ENCODE results near the gene MEX3A. TPM values are rescaled to one million over a fixed set of nuclear protein-coding genes. Genes with fewer than 3 reads are reported as not detected.

MEX3A gene
- total RNA-seq, 1 experiment from 2014 or later = 6.1 TPM

DNA sequence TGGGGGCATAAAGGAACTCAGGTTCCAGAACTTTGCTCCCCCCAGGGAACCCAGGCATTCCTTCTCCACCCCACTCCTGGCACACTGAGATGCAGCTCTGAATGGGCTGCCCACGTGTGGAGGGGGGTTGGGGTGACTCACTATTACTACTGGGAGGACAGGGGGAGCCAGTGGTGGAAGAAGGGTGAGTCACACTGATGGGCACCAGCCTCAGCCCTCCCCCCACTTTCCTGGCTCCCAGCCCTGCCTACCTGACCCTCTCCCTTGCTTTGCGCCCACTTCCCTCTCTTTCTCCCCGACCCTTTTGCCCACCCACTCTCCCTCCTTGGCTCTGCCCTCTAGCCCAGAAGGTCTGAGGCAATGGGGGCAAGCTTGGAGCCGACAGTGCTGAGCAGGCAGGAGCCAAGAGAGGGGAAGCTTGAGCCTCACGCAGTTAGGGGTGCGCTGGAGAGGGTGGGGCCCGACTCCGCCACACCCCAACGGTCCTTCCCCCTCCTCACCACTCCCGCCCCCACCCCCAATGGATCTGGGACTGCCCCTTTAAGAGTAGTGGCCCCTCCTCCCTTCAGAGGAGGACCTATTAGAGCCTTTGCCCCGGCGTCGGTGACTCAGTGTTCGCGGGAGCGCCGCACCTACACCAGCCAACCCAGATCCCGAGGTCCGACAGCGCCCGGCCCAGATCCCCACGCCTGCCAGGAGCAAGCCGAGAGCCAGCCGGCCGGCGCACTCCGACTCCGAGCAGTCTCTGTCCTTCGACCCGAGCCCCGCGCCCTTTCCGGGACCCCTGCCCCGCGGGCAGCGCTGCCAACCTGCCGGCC, 32.0 kb upstream of the MEX3A start, which contains the start of gene LMNA:
Gene LMNA (plus strand): TSS at position 611 of the 818 bp plus-strand sequence. CDS start 208 bp downstream, outside the sequence.
- DNase-seq (ENCODE audit: low read depth, low spot score) (peak; percentile 90), ATAC-seq (peak; percentile 80)
- ChIA-PET POLR2A (interaction anchor here (1.0 to 5.3 kb wide), 8 partner anchors 8 to 25 kb away, joined by 3 to 50 read pairs (median 6); no protein-coding TSS in a partner anchor), RAD21 (ENCODE audit: low non-redundant PET in 1 of 2, low total read pairs in 2 of 2, uncharacterized antibody in 2 of 2, unreplicated experiment in 2 of 2) (interaction anchor here in 1 of 2 experiments (0.6 to 1.0 kb wide), 2 partner anchors 16 to 18 kb away, joined by 3 read pairs; no protein-coding TSS in a partner anchor), CTCF (interaction anchor here (0.6 to 5.5 kb wide), 8 partner anchors 9 to 176 kb away, joined by 3 to 22 read pairs (median 6); no protein-coding TSS in a partner anchor)
- Histone ChIP-seq H3K4me1 (ENCODE audit: control insufficient read depth in 1 of 2, insufficient read depth in 2 of 2, low read length in 2 of 2) (peaks cover 59 to 77% of the 10 kb centered on the region in 2 experiments), H3K4me2 (ENCODE audit: low read length) (peak within 1 kb of the TSS; percentile 90), H4K20me1 (ENCODE audit: insufficient read depth) (no peaks in the 10 kb centered on the region; the same call in 1 of the 2 replicates), H3K9me3 (ENCODE audit: control insufficient read depth in 1 of 2, insufficient read depth in 1 of 2, low read depth in 1 of 2, low read length in 2 of 2) (no peaks in the 10 kb centered on the region), H3K9ac (ENCODE audit: low read length) (peak within 1 kb of the TSS; percentile 98), H3K79me2 (ENCODE audit: insufficient read depth, low read length) (peaks cover 48% of the 10 kb centered on the region), H3K4me3 (replicated peaks in 1 of 2; ENCODE audit: low read depth in 1 of 2, low read length in 2 of 2) (peak within 1 kb of the TSS; percentile 96 to 99), H3K27me3 (ENCODE audit: insufficient read depth, low read length) (no peaks in the 10 kb centered on the region), H2AFZ (ENCODE audit: low read depth, low read length, poor library complexity, severe bottlenecking) (no peak within 1 kb of the TSS), H3K9me2 (ENCODE audit: insufficient read depth) (no peaks in the 10 kb centered on the region), H3K36me3 (ENCODE audit: control insufficient read depth in 1 of 2, insufficient read depth in 2 of 2, low read length in 2 of 2) (peaks cover 0 to 7% of the 10 kb centered on the region in 2 experiments; a peak in 1 of 4 replicates), H3K27ac (ENCODE audit: low read depth, low read length) (peak within 1 kb of the TSS; percentile 76)
- no TSS peak for BruUV-seq (replicated peaks)
- TF ChIP-seq, protein P1, sequence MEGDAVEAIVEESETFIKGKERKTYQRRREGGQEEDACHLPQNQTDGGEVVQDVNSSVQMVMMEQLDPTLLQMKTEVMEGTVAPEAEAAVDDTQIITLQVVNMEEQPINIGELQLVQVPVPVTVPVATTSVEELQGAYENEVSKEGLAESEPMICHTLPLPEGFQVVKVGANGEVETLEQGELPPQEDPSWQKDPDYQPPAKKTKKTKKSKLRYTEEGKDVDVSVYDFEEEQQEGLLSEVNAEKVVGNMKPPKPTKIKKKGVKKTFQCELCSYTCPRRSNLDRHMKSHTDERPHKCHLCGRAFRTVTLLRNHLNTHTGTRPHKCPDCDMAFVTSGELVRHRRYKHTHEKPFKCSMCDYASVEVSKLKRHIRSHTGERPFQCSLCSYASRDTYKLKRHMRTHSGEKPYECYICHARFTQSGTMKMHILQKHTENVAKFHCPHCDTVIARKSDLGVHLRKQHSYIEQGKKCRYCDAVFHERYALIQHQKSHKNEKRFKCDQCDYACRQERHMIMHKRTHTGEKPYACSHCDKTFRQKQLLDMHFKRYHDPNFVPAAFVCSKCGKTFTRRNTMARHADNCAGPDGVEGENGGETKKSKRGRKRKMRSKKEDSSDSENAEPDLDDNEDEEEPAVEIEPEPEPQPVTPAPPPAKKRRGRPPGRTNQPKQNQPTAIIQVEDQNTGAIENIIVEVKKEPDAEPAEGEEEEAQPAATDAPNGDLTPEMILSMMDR (IDR thresholded peaks at IDR 0.05 in 2 of 3, conservative IDR thresholded peaks at IDR 0.05 in 1 of 3; ENCODE audit: borderline replicate concordance in 1 of 3, insufficient read depth in 1 of 3, low read depth in 2 of 3, low read length in 2 of 3) = no peak
- TF ChIP-seq EGR1 (IDR thresholded peaks at IDR 0.05; ENCODE audit: low read depth) = no peak
- TF ChIP-seq, protein P2, sequence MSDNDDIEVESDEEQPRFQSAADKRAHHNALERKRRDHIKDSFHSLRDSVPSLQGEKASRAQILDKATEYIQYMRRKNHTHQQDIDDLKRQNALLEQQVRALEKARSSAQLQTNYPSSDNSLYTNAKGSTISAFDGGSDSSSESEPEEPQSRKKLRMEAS (IDR thresholded peaks at IDR 0.05) = no peak
- peak; percentile 58 for TF ChIP-seq TCF7L2 (IDR thresholded peaks at IDR 0.05; ENCODE audit: borderline replicate concordance, extremely low read depth, insufficient read depth, insufficient read length)
- TF ChIP-seq POLR2A (IDR thresholded peaks at IDR 0.05; ENCODE audit: borderline replicate concordance, extremely low read depth, insufficient read depth, insufficient read length) = peak; percentile 75
- TF ChIP-seq POLR2AphosphoS5 (IDR thresholded peaks at IDR 0.05; ENCODE audit: low read depth, low read length) = peak; percentile 98
- TF ChIP-seq, protein P3, sequence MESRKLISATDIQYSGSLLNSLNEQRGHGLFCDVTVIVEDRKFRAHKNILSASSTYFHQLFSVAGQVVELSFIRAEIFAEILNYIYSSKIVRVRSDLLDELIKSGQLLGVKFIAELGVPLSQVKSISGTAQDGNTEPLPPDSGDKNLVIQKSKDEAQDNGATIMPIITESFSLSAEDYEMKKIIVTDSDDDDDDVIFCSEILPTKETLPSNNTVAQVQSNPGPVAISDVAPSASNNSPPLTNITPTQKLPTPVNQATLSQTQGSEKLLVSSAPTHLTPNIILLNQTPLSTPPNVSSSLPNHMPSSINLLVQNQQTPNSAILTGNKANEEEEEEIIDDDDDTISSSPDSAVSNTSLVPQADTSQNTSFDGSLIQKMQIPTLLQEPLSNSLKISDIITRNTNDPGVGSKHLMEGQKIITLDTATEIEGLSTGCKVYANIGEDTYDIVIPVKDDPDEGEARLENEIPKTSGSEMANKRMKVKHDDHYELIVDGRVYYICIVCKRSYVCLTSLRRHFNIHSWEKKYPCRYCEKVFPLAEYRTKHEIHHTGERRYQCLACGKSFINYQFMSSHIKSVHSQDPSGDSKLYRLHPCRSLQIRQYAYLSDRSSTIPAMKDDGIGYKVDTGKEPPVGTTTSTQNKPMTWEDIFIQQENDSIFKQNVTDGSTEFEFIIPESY (IDR thresholded peaks at IDR 0.05; ENCODE audit: extremely low read depth, insufficient replicate concordance, low read length) = no peak
- no peak for TF ChIP-seq JUND (IDR thresholded peaks at IDR 0.05)
- TF ChIP-seq SP1 (IDR thresholded peaks at IDR 0.05; ENCODE audit: low read depth) = no peak
- TF ChIP-seq YY1 (IDR thresholded peaks at IDR 0.05; ENCODE audit: extremely low read depth, insufficient replicate concordance, low read depth, low read length) = peak; percentile 37
- no peak for TF ChIP-seq EZH2 (IDR thresholded peaks at IDR 0.05)
- intact Hi-C loops (cut with micrococcal nuclease) = no loop called here
